HL-60 (cell line): ENCODE results near the gene IL18.
"Not testable (repeated sequence)": the region's sequence is repeated elsewhere in the genome, so short reads cannot be mapped to it uniquely, and the experiment has no call there.

Experiments used
- DNase-seq, 2 experiments: peaks; one replicate each; pipeline ENCODE4 v3.0.0-alpha.2; 2010 to 2020; ENCODE audit warnings: low read depth in 1 of 2, low spot score in 1 of 2
- H3K27ac ChIP-seq: fragments of 250-450 bp; sonication (Bioruptor Pico); replicated peaks from 2 replicates; pipeline ENCODE4 v1.5.1; 2020; ENCODE audit warnings: mild to moderate bottlenecking, moderate library complexity
- H3K27me3 ChIP-seq: fragments of 250-450 bp; sonication (Bioruptor Pico); 2 replicates; pipeline ENCODE4 v1.5.1; 2021; ENCODE audit warnings: mild to moderate bottlenecking, moderate library complexity; ENCODE audit not compliant: insufficient read depth, poor library complexity, severe bottlenecking
- H3K4me3 ChIP-seq: replicated peaks from 2 replicates; pipeline ENCODE4 v1.5.1; 2011; ENCODE audit warnings: mild to moderate bottlenecking, control low read depth, low read length; ENCODE audit not compliant: insufficient read depth
- GABPA ChIP-seq: IDR thresholded peaks from 2 replicates; pipeline ENCODE4 v1.6.1; 2012; ENCODE audit warnings: low read depth
- POLR2AphosphoS5 ChIP-seq: IDR thresholded peaks from 2 replicates; pipeline ENCODE4 v1.6.1; 2012; ENCODE audit warnings: low read depth
- SPI1 ChIP-seq: IDR thresholded peaks from 2 replicates; pipeline ENCODE4 v1.6.1; 2012; ENCODE audit warnings: low read depth, mild to moderate bottlenecking, borderline replicate concordance
- TF ChIP-seq, protein P1 (sequence below): IDR thresholded peaks from one replicate; pipeline ENCODE4 v1.5.1; 2011; ENCODE audit warnings: low read length, control low read depth, inconsistent platforms; ENCODE audit not compliant: insufficient read depth
- TF ChIP-seq, protein P2 (sequence below): IDR thresholded peaks from 2 replicates; pipeline ENCODE4 v1.6.1; 2012; ENCODE audit warnings: low read depth; ENCODE audit not compliant: insufficient replicate concordance

Gene IL18

GRCh38 chr11:112200252-112200651, 36.4 kb upstream of the IL18 start:
- TF ChIP-seq SPI1 (peak; percentile 98), GABPA (no peak)
- TF ChIP-seq, protein P1, sequence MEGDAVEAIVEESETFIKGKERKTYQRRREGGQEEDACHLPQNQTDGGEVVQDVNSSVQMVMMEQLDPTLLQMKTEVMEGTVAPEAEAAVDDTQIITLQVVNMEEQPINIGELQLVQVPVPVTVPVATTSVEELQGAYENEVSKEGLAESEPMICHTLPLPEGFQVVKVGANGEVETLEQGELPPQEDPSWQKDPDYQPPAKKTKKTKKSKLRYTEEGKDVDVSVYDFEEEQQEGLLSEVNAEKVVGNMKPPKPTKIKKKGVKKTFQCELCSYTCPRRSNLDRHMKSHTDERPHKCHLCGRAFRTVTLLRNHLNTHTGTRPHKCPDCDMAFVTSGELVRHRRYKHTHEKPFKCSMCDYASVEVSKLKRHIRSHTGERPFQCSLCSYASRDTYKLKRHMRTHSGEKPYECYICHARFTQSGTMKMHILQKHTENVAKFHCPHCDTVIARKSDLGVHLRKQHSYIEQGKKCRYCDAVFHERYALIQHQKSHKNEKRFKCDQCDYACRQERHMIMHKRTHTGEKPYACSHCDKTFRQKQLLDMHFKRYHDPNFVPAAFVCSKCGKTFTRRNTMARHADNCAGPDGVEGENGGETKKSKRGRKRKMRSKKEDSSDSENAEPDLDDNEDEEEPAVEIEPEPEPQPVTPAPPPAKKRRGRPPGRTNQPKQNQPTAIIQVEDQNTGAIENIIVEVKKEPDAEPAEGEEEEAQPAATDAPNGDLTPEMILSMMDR = no peak
- no peak for DNase-seq
- peak overlapping the region; percentile 49 for H3K27ac ChIP-seq
- no peak overlapping the region for H3K4me3 ChIP-seq
- no peaks in the 10 kb centered on the region for H3K27me3 ChIP-seq

DNA sequence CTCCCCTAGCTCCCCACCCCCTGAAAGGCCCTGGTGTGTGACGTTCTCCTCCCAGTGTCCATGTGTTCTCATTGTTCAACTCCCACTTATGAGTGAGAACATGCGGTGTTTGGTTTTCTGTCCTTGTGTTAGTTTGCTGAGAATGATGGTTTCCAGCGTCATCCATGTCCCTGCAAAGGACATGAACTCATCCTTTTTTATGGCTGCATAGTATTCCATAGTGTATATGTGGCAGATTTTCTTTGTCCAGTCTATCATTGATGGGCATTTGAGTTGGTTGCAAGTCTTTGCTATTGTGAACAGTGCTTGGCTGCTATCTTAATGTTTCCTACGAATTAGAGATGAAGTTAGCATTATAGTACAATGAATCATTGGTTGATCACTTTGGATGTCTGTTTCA, 35.2 kb upstream of the IL18 start:
- not testable (repeated sequence) for H3K27ac ChIP-seq, DNase-seq, H3K4me3 ChIP-seq, H3K27me3 ChIP-seq

DNA sequence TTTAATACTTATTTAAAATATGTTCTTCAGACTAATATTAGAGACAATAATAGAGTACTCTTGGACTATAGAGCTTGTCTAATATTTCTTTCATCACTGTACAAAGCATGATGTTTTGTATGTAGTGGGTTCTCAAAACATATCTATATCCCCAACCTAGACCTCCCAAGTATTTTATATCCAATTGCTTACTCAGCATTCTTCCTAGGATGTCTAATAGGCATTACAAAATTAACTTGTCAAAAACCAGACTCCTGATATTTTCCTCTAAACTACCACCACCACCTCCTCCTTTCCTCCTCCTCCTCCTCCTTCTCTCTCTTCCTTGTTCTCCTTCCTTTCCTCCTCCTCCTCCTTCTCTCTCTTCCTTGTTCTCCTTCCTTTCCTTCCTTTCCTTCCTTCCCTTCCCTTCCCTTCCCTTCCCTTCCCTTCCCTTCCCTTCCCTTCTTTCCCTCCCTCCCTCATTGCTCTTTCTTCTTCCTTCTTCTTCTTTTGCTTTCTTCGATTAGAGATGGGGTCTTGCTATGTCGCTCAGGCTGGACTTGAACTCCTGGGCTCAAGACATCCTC, 32.7 kb upstream of the IL18 start:
- Histone ChIP-seq H3K27ac (peak overlapping the region; percentile 19), H3K4me3 (no peak overlapping the region), H3K27me3 (no peaks in the 10 kb centered on the region)
- no peak for DNase-seq
- TF ChIP-seq POLR2AphosphoS5 (no peak), SPI1 (no peak), GABPA (no peak)
- TF ChIP-seq, protein P2, sequence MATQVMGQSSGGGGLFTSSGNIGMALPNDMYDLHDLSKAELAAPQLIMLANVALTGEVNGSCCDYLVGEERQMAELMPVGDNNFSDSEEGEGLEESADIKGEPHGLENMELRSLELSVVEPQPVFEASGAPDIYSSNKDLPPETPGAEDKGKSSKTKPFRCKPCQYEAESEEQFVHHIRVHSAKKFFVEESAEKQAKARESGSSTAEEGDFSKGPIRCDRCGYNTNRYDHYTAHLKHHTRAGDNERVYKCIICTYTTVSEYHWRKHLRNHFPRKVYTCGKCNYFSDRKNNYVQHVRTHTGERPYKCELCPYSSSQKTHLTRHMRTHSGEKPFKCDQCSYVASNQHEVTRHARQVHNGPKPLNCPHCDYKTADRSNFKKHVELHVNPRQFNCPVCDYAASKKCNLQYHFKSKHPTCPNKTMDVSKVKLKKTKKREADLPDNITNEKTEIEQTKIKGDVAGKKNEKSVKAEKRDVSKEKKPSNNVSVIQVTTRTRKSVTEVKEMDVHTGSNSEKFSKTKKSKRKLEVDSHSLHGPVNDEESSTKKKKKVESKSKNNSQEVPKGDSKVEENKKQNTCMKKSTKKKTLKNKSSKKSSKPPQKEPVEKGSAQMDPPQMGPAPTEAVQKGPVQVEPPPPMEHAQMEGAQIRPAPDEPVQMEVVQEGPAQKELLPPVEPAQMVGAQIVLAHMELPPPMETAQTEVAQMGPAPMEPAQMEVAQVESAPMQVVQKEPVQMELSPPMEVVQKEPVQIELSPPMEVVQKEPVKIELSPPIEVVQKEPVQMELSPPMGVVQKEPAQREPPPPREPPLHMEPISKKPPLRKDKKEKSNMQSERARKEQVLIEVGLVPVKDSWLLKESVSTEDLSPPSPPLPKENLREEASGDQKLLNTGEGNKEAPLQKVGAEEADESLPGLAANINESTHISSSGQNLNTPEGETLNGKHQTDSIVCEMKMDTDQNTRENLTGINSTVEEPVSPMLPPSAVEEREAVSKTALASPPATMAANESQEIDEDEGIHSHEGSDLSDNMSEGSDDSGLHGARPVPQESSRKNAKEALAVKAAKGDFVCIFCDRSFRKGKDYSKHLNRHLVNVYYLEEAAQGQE = no peak
- TF ChIP-seq, protein P1 = no peak

DNA sequence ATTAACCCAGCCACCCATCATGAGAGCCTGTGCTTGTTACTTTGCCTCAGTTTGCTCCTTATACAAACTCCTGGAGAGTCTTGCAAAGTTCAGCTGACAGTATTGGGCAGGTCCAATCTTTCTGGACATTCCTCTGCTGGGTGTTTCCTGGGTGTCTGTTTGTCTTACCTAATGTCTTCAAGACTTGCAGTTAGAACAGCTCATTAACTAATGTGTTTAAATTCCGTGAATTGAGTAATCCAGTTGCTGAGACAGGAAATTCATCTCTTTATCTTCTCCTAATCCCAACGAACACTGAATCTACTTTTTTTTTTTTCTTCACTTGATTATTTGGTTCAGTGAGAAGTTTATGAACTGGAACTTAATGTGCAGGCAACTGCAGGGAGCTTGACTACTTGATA, 32.1 kb upstream of the IL18 start:
- DNase-seq = no peak
- TF ChIP-seq GABPA (no peak), SPI1 (no peak), POLR2AphosphoS5 (no peak)
- TF ChIP-seq, protein P1 = no peak
- TF ChIP-seq, protein P2 = no peak
- Histone ChIP-seq H3K4me3 (no peak overlapping the region), H3K27me3 (no peaks in the 10 kb centered on the region), H3K27ac (peak overlapping the region; percentile 19)

DNA sequence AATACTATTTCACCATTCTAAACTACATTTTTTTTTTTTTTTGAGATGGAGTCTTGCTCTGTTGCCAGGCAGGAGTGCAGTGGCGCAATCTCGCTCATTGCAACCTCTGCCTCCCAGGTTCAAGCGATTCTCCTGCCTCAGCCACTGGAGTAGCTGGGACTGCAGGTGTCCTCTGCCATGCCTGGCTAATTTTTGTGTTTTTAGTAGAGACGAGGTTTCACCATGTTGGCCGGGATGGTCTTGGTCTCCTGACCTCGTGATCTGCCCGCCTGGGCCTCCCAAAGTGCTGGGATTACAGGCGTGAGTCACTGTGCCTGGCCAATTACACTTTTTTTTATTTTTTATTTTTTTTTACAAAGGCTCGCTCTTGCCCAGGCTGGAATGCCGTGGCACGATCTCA, 31.2 kb upstream of the IL18 start:
- H3K27ac ChIP-seq = 0 out of 2 replicates have a peak overlapping the region, but pooled peaks have one; percentile 19
- not testable (repeated sequence) for H3K4me3 ChIP-seq, H3K27me3 ChIP-seq, DNase-seq
